ENCODE results near the gene NDUFS2. TPM values are rescaled to one million over a fixed set of nuclear protein-coding genes. Genes with fewer than 3 reads are reported as not detected.

NDUFS2 gene
- total and polyA plus RNA-seq, 7 donors: 204 to 336 (median 232) TPM

GRCh38 chr1:161171696-161172095 lies 30.5 kb upstream of the NDUFS2 start:
- no peak overlapping the region for H3K27ac ChIP-seq
- H3K27me3 ChIP-seq (ENCODE audit: insufficient read depth in 3 of 3, low read length in 2 of 3): no peaks in the 10 kb centered on the region
- H3K36me3 ChIP-seq (ENCODE audit: insufficient read depth in 1 of 2, low read depth in 1 of 2): peaks cover 6 to 89% of the 10 kb centered on the region in 2 donors
- H3K4me1 ChIP-seq: peaks cover 34% of the 10 kb centered on the region
- no peak overlapping the region for H3K4me3 ChIP-seq
- no peak for TF ChIP-seq CTCF (IDR thresholded peaks at IDR 0.05)
- DNase-seq (peak in 1 of 2 donors; percentile 34), ATAC-seq (no peak)
- intact Hi-C loops (cut with DNase I): no loop called here
- WGBS, 3 donors: 81 to 86% (median 86%) methylated on average over 12 of the region's 12 CpGs
- no peaks in the 10 kb centered on the region for H3K9me3 ChIP-seq

DNA sequence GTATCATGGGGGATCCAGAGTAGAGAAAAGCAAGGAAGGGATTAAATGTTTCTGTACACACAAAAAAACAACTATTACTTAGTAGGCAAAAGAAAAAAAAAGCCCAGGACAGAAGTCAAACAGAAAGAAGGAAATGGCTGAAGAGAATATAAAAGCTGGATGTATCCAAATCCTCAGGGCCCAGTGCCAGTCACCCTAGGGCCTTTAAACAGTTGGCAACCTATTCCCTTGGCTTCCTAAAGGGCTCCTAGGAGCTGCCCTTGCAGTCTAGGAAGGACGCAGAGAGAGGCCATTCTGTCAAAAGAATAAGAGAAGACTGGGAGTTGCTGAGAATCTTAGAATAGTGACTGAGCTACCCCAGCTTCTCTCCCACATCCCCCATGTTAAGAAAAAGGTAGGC lies 29.8 kb upstream of the NDUFS2 start:
- ATAC-seq (no peak), DNase-seq (peak in 1 of 2 donors; percentile 8)
- TF ChIP-seq CTCF (IDR thresholded peaks at IDR 0.05): no peak
- Histone ChIP-seq H3K27me3 (ENCODE audit: insufficient read depth in 3 of 3, low read length in 2 of 3) (no peaks in the 10 kb centered on the region), H3K4me1 (peaks cover 29% of the 10 kb centered on the region), H3K4me3 (no peak overlapping the region), H3K27ac (peak overlapping the region; percentile 2), H3K36me3 (ENCODE audit: insufficient read depth in 1 of 2, low read depth in 1 of 2) (peaks cover 6 to 89% of the 10 kb centered on the region in 2 donors), H3K9me3 (no peaks in the 10 kb centered on the region)
- WGBS, 3 donors: 63 to 78% (median 67%) methylated on average over 1 of the region's 1 CpG
- intact Hi-C loops (cut with DNase I): no loop called here

DNA sequence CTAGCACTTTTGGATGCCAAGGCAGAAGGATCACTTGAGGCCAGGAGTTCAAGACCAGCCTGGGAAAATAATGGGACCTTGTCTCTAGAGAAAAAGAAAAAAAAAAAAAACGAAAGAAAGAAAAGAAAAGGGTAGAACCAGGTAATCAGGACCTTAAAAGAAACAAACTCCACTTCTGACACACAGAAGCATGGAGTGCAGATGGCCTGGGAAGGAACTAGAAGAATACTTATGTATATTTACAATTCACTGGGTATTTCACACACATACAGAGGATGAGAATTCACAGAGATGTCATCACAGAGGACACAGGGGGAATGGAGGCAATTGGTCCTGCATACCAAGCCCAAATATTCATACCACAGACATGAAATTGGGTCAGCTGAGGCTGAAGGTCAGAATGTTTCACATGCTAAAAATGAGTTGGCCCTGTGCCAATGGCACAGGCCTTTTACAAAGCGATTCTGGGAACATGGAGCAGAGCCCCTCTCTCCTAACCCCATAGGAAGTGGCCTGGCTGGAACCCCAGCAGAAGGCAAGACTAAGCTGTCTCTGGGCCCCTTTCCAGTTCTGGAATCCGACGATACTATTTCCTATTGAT lies 29.3 kb upstream of the NDUFS2 start:
- peak overlapping the region; percentile 2 for H3K27ac ChIP-seq
- intact Hi-C loops (cut with DNase I): no loop called here
- 12 to 25% (median 14%) methylated on average over 4 of the region's 4 CpGs for WGBS, 3 donors
- peaks cover 24% of the 10 kb centered on the region for H3K4me1 ChIP-seq
- peaks cover 6 to 85% of the 10 kb centered on the region in 2 donors for H3K36me3 ChIP-seq (ENCODE audit: insufficient read depth in 1 of 2, low read depth in 1 of 2)
- DNase-seq (peak; percentile 68 to 72), ATAC-seq (peak in 1 of 4 donors; percentile 19)
- no peaks in the 10 kb centered on the region for H3K9me3 ChIP-seq
- H3K27me3 ChIP-seq (ENCODE audit: insufficient read depth in 3 of 3, low read length in 2 of 3): no peaks in the 10 kb centered on the region
- no peak for TF ChIP-seq CTCF (IDR thresholded peaks at IDR 0.05)
- no peak overlapping the region for H3K4me3 ChIP-seq

GRCh38 chr1:161173711-161174110 lies 28.5 kb upstream of the NDUFS2 start:
- 91 to 93% (median 91%) methylated on average over 11 of the region's 11 CpGs for WGBS, 3 donors
- H3K36me3 ChIP-seq (ENCODE audit: insufficient read depth in 1 of 2, low read depth in 1 of 2): peaks cover 6 to 77% of the 10 kb centered on the region in 2 donors
- peaks cover 24% of the 10 kb centered on the region for H3K4me1 ChIP-seq
- H3K27me3 ChIP-seq (ENCODE audit: insufficient read depth in 3 of 3, low read length in 2 of 3): no peaks in the 10 kb centered on the region
- H3K9me3 ChIP-seq: no peaks in the 10 kb centered on the region
- H3K27ac ChIP-seq: peak overlapping the region; percentile 2
- ATAC-seq (no peak), DNase-seq (peak in 1 of 2 donors; percentile 45)
- TF ChIP-seq CTCF (IDR thresholded peaks at IDR 0.05): no peak
- H3K4me3 ChIP-seq: no peak overlapping the region
- intact Hi-C loops (cut with DNase I): no loop called here

GRCh38 chr1:161174911-161175310 lies 27.3 kb upstream of the NDUFS2 start:
- WGBS, 3 donors: 91 to 95% (median 94%) methylated on average over 11 of the region's 11 CpGs
- Histone ChIP-seq H3K4me1 (peaks cover 24% of the 10 kb centered on the region), H3K9me3 (no peaks in the 10 kb centered on the region), H3K36me3 (ENCODE audit: insufficient read depth in 1 of 2, low read depth in 1 of 2) (peaks cover 6 to 65% of the 10 kb centered on the region in 2 donors), H3K27ac (no peak overlapping the region), H3K4me3 (no peak overlapping the region), H3K27me3 (ENCODE audit: insufficient read depth in 3 of 3, low read length in 2 of 3) (no peaks in the 10 kb centered on the region)
- intact Hi-C loops (cut with DNase I): no loop called here
- peak in 1 of 2 donors; percentile 36 for DNase-seq
- no peak for TF ChIP-seq CTCF (IDR thresholded peaks at IDR 0.05)
- ATAC-seq: no peak

Measured in psoas muscle (tissue), 8 donors.